RWPE2 (cell line): ENCODE measurements around the gene USP21.

Experiments used
- ATAC-seq: fragments of 200-7000 bp; cut with Tn5 transposase; 3 replicates; pipeline ENCODE4 v1.9.1; 2021; ENCODE audit warnings: low read depth
- DNase-seq: peaks from one replicate; pipeline ENCODE4 v3.0.0-alpha.2; 2020; ENCODE audit warnings: low spot score
- H3K27ac ChIP-seq: fragments of 450-650 bp; 2 replicates; pipeline ENCODE4 v1.5.1; 2017; ENCODE audit warnings: mild to moderate bottlenecking; ENCODE audit not compliant: poor library complexity, severe bottlenecking
- H3K27me3 ChIP-seq: fragments of 250-450 bp; sonication (Bioruptor Pico); 2 replicates; pipeline ENCODE4 v1.5.1; 2021; ENCODE audit warnings: mild to moderate bottlenecking, moderate library complexity; ENCODE audit not compliant: insufficient read depth, poor library complexity, severe bottlenecking
- H3K36me3 ChIP-seq: fragments of 250-450 bp; sonication (Bioruptor Pico); 2 replicates; pipeline ENCODE4 v1.5.1; 2020; ENCODE audit warnings: low read depth, mild to moderate bottlenecking, moderate library complexity
- H3K4me1 ChIP-seq: fragments of 250-450 bp; sonication (Bioruptor Pico); 2 replicates; pipeline ENCODE4 v1.5.1; 2021; ENCODE audit warnings: mild to moderate bottlenecking, moderate library complexity; ENCODE audit not compliant: insufficient read depth, poor library complexity, severe bottlenecking
- H3K4me3 ChIP-seq: fragments of 250-450 bp; sonication (Bioruptor Pico); 2 replicates; pipeline ENCODE4 v1.5.1; 2021; ENCODE audit warnings: mild to moderate bottlenecking, moderate library complexity; ENCODE audit not compliant: severe bottlenecking
- H3K9me3 ChIP-seq: fragments of 250-450 bp; sonication (Bioruptor Pico); 2 replicates; pipeline ENCODE4 v1.5.1; 2021; ENCODE audit warnings: mild to moderate bottlenecking, moderate library complexity; ENCODE audit not compliant: severe bottlenecking
- TF ChIP-seq, protein P1 (sequence below): fragments of 450-650 bp; IDR thresholded peaks from one replicate; pipeline ENCODE4 v1.5.1; 2017; ENCODE audit warnings: mild to moderate bottlenecking, moderate library complexity; ENCODE audit not compliant: poor library complexity, severe bottlenecking

Gene USP21

GRCh38 chr1:161195171-161195570 lies 35.9 kb downstream of the USP21 start:
- Histone ChIP-seq H3K27me3 (no peaks in the 10 kb centered on the region), H3K4me3 (no peak overlapping the region), H3K27ac (no peak overlapping the region), H3K4me1 (no peaks in the 10 kb centered on the region), H3K9me3 (no peaks in the 10 kb centered on the region), H3K36me3 (no peaks in the 10 kb centered on the region)
- DNase-seq = no peak
- ATAC-seq = no peak
- TF ChIP-seq, protein P1, sequence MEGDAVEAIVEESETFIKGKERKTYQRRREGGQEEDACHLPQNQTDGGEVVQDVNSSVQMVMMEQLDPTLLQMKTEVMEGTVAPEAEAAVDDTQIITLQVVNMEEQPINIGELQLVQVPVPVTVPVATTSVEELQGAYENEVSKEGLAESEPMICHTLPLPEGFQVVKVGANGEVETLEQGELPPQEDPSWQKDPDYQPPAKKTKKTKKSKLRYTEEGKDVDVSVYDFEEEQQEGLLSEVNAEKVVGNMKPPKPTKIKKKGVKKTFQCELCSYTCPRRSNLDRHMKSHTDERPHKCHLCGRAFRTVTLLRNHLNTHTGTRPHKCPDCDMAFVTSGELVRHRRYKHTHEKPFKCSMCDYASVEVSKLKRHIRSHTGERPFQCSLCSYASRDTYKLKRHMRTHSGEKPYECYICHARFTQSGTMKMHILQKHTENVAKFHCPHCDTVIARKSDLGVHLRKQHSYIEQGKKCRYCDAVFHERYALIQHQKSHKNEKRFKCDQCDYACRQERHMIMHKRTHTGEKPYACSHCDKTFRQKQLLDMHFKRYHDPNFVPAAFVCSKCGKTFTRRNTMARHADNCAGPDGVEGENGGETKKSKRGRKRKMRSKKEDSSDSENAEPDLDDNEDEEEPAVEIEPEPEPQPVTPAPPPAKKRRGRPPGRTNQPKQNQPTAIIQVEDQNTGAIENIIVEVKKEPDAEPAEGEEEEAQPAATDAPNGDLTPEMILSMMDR = no peak

- no peaks in the 10 kb centered on the region for H3K9me3 ChIP-seq
- DNase-seq (no peak), ATAC-seq (no peak)
- TF ChIP-seq, protein P1 = no peak
- no peaks in the 10 kb centered on the region for H3K36me3 ChIP-seq
- peaks cover under 1% of the 10 kb centered on the region for H3K4me1 ChIP-seq
- H3K4me3 ChIP-seq = no peak overlapping the region
- H3K27me3 ChIP-seq = no peaks in the 10 kb centered on the region
- H3K27ac ChIP-seq = no peak overlapping the region
Measured at GRCh38 chr1:161196111-161196510, 36.8 kb downstream of the USP21 start.

DNA sequence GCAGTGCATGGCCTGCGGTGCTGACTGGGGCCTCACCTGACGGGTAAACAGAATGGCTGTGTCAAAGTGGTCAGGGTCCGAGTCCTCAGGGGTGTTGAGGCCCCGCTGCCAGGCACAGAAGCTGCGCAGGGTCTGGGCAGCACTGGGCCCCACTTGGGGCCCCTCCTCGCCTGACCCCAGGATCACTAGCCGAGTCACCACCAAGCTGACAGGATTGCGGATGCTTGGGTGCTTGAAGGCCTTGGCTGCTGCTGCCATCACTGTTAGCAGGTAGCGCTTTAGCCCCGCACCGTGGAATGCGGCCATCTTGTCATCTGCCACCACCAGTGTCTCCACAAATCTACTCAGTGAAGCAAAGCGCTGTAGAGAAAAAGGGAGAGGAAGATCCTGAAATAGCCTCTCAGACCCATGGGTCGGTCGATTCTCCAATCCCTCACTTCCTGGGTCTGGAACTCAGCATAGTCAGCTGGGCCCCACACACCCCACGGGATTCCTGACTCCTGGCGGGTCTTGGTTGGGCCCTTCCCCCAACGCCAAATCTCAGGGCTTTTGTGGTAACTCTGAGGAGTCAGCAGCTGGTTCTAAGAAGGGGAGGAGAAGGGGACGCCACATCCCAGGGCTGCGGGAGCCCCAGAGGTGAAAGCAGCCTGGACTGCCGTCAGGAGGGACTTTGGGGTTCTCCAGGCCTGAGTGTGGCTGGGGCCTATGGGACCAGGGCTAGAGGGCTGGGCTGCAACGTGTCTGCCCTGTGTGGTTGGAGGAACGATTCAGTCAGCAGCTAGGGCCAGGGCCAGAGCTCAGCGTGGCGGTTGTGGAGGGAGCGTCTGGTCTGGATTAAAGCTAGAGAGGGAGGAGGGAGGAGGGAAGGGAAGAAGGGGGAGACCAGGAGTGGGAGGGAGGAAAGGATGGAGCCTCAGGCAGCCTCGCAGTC lies 37.5 kb downstream of the USP21 start:
- DNase-seq = no peak
- no peak for ATAC-seq
- no peak overlapping the region for H3K27ac ChIP-seq
- no peaks in the 10 kb centered on the region for H3K9me3 ChIP-seq
- H3K36me3 ChIP-seq = no peaks in the 10 kb centered on the region
- peaks cover 6% of the 10 kb centered on the region for H3K4me1 ChIP-seq
- no peak overlapping the region for H3K4me3 ChIP-seq
- no peaks in the 10 kb centered on the region for H3K27me3 ChIP-seq
- TF ChIP-seq, protein P1 = no peak

DNA sequence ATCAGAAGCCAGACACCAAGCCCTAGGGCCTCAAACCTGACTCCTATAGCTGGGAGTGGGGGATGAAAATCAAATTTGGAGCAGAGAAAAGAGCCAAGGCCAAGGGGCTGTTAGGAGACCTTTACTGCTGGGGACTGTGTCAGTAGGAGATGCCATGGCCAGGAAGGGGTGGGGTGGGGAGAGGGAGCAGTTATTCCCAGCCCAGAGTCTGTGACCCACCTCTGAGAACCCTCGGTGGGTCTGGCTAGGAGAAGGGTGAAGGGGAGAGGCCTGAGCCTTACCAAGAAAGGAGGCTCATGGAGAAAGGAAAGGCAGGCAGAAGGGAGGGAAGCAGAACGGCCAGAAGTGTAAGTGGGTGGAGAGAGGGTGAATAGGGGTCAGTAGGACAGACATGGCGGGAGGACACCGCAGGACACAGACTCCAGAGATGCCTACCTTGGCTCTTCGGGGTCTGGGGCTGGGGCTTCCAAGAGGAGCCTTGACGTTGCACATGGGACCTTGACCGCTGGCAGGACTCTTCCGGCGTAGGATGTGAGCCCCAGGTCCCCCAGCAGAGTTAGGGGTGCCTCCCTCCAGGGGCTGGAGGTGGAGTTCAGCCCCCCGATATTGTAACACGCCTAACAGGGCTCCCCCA lies 38.4 kb downstream of the USP21 start:
- Histone ChIP-seq H3K4me1 (peaks cover 6% of the 10 kb centered on the region), H3K4me3 (no peak overlapping the region), H3K27ac (no peak overlapping the region), H3K36me3 (no peaks in the 10 kb centered on the region; the same call in 1 of the 2 replicates), H3K9me3 (no peaks in the 10 kb centered on the region), H3K27me3 (no peaks in the 10 kb centered on the region)
- TF ChIP-seq, protein P1 = no peak
- DNase-seq = no peak
- ATAC-seq = no peak
